ENCODE data around the gene USP24.
"Not testable (repeated sequence)": the region's sequence is repeated elsewhere in the genome, so short reads cannot be mapped to it uniquely, and the experiment has no call there.

The USP24 gene

DNA sequence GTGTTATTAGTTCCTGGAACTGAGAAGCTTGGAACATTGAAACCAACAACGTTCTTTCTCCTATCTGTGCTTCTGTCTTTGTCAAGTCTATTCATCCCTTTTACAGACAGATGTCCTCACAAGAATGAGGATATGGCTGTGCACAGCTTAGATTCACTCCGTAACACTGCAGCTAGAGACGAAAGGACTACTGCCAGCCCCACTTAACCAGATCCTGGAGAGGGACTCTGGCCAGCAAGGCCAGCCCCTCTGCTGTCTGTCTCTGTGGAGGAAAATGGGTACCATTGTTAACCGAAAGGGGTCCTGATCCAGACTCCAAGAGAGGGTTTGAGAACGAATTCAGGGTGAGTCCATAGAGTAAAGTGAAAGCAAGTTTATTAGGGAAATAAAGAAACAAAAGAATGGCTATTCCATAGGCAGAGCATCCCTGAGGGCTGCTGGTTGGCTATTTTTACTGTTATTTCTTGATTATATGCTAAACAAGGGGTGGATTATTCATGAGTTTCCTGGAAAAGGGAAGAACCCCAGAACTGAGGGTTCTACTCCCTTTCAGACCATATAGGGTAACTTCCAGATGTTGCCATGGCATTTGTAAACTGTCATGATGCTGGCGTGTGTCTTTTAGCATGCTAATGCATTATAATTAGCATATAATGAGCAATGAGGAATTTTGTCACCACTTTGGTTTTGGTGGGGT lies 17.4 kb upstream of the USP24 start:
- DNase-seq (ENCODE audit: low read depth), result no peak

- DNase-seq (ENCODE audit: low read depth), result no peak
These were observed 16.6 kb upstream of the USP24 start for GRCh38 chr1:55231745-55232144.

GRCh38 chr1:55230659-55231058 lies 15.5 kb upstream of the USP24 start:
- no peak for DNase-seq (ENCODE audit: low read depth)

DNA sequence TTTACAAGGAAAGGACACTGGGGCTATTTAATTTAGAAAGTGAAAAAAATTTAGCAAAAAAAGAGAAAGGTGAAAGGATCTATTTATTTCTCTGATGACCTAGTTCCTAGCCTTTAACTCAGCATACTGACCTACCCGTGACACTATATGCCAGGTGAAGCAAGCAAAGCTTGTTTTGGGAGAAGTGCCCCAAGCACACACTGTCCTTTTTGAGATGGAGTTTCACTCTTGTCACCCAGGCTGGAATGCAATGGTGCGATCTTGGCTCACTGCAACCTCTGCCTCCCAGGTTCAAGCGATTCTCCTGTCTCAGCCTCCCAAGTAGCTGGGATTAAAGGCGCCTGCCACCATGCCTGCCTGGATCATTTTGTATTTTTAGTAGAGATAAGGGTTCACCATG lies 14.6 kb upstream of the USP24 start:
- not testable (repeated sequence) for DNase-seq (ENCODE audit: low read depth)

DNA sequence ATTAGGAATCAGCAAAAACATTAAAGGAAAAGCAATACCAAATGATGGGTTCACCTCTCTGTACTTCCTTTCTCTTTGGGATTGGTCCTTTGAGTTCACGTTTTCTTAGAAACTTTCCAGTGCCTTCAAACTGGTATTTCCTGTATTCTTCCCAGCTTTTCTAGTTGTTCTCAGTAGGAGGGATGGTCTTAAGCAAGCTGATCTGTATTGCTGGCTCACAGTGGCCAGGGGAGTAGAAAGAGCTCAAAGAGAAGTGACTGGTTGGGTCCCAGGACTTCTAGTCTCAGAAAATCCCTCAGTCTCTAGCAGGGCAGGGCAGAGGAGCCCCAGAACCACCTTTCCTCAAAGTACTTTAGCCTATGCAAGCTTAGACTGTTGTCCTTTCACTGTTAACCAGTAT lies 10.1 kb upstream of the USP24 start:
- DNase-seq (ENCODE audit: low read depth), result no peak

GRCh38 chr1:55224729-55225128 lies 9.6 kb upstream of the USP24 start:
- DNase-seq (ENCODE audit: low read depth), result no peak

DNA sequence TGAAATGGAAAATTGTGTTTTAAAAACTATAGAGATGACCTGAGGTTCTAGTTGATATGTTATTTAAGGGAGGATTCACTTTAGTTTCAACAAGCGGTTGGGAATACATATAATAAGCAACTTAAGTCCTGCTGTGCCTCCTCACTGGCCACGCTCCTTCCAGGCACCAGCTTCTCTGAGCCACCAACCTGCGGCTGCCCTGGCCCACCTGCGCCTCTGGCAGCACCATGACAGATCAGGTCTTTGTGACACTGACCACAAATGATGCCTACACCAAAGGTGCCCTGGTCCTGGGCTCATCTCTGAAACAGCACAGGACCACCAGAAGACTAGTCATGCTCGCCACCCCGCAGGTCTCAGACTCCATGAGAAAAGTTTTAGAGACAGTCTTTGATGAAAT lies 7.0 kb upstream of the USP24 start:
- no peak for DNase-seq (ENCODE audit: low read depth)

GRCh38 chr1:55217226-55217986 lies 2.2 kb upstream of the USP24 start:
- no peak for DNase-seq (ENCODE audit: low read depth)

GRCh38 chr1:55216096-55216495 lies 932 bp upstream of the USP24 start:
- DNase-seq (ENCODE audit: low read depth), result no peak

DNA sequence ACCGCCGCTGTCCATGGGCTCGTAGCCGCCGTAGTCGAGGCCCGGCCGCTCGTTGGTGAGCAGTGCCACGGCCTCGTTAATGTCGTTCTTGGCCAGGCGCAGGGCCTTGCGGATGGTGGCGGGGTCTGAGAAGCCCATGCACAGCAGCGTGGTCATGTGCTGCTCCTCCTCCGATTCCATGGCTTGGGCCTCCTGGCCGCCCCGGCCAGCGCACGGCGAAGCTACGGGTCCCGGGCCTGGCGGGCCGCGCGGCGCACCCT lies 300 bp downstream of the USP24 start:
- DNase-seq (ENCODE audit: low read depth), result no peak

DNA sequence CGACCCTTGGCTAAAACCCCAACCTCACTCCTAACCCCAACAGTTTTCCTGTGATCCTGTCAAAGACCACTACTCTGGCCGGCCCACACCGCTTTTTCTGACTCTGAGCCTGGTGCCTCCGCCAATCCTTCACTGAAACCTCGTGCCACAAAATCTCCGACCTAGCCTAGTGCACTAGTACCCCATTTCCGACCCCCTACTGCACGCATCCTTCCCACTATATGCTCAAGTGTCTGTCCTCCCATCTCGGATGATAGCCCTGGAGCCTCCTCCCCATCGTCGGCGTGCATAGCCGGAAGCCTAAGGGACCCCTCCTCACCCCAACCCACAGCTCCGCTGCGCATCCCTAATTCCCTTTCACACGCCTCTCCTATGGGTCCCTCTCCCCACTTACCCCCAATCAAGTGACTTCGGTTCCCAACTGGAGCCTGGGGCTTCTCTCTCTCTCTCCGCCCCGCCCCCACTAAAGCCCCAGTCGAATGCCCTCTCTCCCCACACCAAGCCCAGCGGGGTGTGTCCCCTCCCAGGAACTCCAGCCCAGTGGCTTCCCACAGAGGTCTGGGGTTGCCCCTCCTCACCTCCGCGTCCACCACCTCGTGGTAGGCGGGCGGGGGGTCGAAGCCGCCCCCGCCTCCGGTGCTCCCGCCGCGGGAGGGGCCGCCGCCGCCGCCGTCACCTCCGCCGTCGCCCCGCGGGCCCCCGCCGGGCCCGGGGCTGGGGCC lies 791 bp downstream of the USP24 start:
- DNase-seq (ENCODE audit: low read depth), result no peak

GRCh38 chr1:55213885-55214211 lies 1.3 kb downstream of the USP24 start:
- DNase-seq (ENCODE audit: low read depth), result no peak

DNA sequence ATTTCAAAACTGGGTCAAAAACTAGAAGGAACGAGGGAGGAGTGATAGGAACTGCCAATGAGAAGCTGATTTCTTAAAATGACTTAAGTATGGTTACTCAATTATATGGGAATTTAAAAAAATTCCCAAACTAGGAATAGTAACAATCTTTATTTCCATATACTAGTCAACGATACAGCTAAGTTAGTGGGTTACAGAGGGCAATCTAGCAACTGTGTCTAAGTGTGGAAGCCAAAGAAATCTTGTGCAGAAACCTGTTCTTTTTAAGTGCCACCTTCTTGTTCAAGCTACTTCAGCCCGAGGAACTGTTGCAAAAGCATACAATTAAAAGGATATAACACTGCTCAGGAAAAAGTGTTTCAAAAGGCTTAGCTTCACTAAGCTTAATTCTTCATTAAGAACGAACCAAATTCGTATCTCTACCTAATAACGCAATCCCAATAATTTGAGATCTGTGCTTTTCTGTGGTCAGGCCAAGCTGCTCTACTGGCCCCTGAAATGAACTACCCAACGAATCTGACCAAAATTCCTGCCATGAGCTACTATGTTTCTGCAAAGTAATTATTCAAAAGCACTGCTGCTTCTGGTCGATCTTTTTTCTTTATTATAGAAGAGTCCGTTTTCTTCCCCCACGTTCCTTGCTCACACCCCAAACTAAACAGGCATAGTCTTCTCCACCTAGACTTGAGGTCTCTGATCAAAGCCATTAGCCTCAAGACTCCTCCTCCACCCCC lies 1.8 kb downstream of the USP24 start:
- DNase-seq (ENCODE audit: low read depth), result no peak

DNA sequence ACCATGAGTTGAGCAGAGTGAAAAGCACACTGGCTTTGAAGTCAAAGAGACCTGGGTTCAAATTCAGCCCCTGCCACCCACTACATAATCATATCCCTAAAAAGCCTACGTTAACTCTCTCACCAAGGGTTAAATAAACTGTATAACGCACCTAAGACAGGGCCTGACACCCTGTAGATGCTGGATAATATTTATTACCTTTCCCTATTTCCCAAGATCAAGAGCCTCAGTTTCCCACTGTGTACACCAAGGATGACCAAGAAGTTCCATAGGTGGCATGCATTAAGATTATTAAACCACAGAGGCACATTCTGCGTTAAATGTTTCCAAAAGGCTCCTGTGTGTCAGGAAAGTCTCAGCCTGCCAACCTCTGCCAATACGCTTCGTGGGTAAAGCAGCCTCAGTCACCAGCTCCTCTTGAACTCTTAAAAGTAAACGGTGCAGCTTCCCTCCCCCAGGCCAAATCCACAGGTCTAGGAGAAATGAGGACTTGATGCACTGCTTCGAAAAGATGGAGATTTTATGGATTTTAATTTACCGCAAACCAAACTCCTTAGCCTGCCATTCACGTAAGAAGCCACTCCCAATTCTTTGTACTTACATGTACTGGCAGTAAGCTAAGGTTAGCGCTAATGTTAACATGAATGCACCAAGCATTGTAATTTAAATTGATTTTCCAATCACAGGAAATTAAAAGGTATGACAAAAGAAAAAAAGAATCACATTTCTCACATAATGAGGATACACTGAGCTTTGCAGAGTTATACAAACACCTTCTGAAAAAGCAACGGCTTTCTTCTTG lies 2.6 kb downstream of the USP24 start:
- DNase-seq (ENCODE audit: low read depth), result no peak

- DNase-seq (ENCODE audit: low read depth), result no peak
These were observed 3.3 kb downstream of the USP24 start for GRCh38 chr1:55211863-55212262.

DNA sequence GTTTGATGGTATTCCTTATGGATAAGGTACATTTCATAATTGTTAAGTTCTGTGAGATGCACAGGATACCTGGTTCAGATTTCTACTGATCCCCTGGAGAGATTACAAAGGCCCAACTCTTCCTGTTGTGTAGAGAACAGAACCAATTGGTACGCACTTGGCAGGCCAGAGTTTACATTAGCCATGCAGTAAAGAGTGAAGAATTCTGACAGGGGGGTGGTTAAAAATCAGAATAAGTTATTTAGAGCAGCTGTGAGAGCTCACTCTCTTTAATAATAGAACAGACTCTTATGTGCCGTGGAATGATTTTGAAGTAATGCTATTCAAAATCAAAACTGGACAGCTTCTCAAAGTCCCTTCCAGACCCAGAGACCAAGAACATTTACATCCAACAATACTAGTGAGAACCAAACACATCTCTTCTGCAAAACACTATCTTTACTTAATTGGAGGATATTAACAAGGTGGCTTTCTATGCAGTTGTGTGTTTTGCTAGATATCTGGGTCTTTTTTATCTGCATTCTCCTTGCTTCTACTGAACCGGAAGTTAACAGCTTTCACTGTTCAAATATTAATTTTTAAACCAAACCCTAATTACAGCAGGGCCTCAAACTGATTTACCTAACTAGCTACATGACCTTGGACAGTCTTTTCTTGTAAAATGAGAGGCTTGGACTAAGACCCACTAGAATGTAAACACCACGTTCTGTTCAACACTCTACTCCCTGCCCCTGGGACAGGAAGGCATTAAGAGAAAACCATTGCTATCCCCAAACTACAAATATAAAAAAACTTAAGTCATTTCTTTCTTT lies 4.0 kb downstream of the USP24 start:
- no peak for DNase-seq (ENCODE audit: low read depth)

DNA sequence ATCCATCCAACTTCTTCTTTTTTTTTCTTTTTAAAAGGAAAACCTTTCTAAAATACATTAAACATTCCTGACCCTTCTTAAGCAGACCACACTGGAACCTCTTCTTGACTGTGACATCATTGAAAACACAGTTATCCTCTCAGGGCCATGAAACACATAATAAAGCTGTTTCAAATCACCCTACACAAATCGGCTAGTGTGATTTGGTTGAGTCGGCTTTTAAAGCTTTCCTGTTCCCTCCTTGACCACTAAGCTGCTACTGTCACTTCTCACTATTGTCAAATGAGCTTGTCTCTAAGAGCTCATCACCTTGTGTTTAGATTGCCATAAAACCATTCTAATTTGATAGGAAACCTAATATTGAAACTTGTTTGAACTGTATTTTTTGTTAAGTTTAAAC lies 5.9 kb downstream of the USP24 start:
- DNase-seq (ENCODE audit: low read depth), result no peak

- DNase-seq (ENCODE audit: low read depth), result no peak
These were observed 9.0 kb downstream of the USP24 start for GRCh38 chr1:55206210-55206609.

DNA sequence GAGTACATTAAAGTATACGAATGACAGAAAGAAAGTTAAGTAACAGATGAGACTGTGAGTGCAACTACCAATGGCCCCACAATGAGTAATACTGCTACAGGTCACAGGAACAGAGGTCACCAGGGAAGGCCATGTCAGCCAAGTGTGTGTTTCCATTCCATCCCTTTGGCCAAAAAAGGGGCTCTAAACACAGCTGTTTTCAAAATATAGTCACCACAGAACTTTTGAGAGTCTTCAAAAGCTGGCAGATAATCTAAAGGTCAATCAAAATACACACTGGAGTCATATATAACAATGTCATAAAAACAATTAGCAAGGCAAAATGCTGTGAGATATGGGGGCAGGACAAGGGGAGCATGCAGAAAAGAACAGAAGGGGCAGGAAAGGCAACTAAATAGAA lies 10.2 kb downstream of the USP24 start:
- DNase-seq (ENCODE audit: low read depth), result no peak

- no peak for DNase-seq (ENCODE audit: low read depth)
These were observed 12.1 kb downstream of the USP24 start for GRCh38 chr1:55203064-55203463.

DNA sequence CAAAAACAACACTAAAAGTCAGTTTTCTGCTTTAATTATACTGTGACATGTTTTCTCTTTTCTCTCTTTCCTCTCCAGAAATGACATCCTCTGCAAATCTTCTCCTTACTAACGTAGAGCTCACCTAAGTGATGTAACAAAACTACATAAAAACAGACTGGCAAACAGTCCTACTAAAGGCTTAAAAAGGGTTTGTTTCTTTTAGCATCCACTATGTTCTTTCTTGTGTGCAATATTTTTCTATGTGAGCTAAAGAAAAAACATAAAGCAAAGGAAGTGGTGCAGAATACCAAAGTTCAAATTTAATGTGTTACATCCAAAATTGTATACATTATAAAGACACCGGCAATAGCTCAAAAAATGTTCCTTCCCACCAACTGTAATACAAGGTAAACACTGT lies 14.5 kb downstream of the USP24 start:
- no peak for DNase-seq (ENCODE audit: low read depth)
